ENCODE data around the gene MVB12B.

The MVB12B gene

DNA sequence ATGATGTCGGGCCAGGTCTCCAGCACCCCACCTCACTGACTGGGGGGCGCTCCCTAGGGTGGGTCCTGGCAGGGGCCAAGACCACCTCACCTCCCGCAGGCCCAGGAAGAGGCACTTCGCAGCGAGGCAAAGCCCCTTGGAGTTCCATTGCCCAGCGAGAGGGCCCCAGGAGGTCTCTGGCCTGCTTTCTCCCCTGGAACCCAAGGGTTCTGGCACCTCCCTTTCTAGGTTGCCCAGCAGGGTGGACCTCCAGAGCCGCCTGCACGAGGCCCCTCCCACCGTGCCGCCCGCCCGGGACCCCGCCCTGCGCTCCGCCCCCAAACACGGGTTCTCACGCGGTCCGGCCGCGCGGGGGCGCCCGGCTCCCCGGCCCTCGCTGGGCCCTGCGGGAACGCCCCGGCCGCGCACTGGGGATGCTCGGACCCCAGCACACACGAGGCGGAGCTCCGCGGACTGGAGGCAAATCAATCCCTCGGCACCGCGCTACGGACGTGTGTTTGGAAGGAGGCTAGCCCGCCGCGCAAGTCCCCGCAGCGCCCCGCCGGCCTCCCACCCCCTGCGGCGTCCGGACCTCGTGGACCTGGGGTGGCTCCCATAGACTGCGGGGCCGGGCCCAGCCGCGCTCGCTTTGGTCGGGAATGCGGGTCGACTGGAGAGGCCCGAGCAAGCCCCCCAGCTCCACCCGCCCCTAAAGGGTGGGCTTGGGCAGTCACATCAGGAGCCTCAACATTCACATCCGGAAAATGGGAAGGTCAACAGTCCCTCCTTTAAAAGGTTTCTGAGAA is 187.6 kb downstream of the MVB12B start:
- DNase-seq: peak in 25 of 56 donors; percentile 7 to 70 (median 39)

DNA sequence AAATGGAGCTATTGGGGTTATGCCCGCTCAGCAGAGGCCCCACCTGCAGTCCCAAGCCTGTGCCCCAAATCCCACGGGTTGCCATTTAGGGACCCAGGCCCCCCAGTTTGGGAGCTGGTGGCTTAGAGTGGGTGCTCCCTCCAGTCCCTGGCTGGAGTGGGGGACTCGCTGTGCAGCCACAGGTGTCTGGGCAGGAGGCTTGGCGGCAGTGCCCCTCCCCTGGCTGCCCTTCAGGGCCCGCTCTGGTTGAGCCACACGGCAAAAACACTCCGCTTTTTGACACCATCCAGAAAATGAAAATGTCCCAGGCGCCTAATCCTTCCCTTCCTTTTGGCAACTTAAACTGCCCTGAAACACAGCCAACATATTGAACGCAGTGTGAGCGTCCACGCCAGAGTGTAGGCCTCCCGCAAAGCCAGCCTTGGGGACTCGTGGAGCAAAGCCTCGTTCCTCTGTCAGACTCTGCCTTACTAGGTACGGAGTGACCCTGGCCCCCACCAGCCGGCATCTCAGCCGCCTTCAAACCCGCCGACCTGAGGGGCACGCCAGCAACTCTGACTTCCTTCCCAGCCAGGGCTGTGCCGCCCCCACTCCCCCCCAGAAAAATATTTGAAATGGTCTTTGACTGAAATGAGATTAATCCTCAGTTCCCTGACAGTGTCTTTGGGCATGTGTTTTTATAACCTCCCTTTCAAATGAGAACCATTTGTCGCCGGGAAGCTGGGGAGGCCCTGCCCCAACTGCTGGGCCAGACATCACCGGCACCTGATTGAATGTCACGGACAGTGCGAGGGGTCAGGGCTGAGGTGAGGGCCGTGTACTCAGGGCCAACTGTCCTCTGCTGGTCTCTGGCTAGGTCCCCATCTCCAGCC is 188.6 kb downstream of the MVB12B start:
- DNase-seq: no peak

DNA sequence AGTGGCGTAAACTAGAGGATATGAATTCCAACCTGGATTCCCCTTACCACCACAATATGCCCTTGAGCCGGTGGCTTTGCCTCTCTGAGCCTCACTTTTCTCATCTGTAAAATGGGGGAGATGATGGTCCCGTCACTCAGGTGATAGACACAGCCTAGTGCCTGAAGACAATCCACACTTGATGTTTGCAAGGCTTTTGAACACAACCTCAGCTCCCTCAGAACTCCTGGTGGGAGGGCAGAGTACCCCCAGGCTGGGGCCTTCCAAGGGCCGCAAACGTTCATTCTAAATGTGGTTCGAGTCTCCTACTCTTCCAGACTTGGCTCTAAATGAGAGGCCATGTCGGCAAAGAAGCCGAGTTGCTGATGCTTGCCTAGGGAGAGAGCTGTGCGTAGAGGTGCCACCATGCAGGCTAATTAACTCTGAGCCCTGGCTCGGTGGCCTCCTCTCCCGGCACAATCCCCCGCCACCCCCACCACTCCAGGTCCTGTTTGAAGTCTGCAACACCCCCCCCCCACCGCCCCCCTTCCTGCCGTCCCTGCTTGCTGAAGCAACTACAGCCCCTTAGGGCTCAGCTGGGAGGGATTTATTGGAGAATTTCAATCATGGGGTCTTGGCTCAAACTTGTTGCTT is 189.4 kb downstream of the MVB12B start:
- no peak for DNase-seq

DNA sequence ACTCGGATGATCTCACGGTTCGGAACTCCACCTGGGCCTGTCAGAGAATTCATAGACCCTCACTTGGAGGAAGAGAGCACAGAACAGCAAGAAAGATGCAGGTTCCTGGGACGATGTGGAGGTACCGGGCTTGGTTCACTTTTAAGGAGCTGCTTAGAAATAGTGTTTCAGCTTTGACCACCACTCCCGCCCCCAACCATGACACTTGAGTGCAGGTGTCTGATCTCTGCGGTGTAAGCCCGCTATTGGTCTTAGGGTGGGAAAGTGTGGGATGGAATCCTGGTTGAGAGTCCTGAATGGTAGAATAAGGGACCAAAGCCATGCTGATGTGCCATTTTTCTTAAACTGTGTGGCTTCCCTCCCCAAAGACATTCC is 189.9 kb downstream of the MVB12B start:
- no peak for DNase-seq

DNA sequence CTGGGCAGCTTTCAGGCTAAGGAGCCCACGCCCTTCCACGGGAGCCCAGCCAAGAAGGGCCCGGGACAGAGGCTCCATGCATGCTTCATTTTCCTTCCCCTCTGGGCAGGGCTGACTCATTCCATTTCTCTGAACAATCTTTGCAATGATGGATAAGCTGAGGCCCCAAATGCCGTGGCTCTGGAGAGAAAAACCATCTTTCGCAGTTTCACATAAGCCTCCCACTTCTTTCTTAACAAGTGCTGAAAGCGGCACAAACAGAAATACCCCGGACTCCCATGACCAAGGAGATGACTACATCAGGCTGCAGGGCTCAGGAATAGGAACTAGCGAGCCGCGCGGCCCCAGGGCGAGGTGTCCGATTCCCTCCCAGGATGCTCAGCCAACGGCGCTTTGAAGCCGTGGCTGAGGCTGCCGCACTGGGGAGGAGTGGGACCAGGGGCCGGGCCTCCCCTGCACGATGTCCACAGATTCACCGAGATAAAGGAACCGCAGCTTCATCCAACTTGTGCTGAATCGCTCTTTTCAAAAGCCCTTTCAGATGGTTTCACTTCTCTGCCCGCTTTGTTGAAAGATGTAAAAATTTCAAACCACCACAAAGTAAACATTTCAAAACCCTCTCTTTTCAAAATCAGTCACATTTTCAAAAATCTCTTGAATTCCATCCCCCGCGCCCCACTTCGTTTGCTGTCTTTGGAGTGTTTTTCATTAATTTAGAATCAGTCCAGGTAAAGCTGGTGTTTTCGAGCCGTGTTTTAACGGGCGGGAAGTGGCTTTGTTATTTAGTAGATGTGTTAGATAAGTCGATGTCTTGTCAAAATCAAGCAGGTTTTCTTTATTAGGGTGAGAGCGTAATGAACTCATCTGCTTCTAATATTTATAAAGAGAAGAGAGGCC is 190.6 kb downstream of the MVB12B start:
- peak in 9 of 56 donors; percentile 15 to 35 (median 22) for DNase-seq

DNA sequence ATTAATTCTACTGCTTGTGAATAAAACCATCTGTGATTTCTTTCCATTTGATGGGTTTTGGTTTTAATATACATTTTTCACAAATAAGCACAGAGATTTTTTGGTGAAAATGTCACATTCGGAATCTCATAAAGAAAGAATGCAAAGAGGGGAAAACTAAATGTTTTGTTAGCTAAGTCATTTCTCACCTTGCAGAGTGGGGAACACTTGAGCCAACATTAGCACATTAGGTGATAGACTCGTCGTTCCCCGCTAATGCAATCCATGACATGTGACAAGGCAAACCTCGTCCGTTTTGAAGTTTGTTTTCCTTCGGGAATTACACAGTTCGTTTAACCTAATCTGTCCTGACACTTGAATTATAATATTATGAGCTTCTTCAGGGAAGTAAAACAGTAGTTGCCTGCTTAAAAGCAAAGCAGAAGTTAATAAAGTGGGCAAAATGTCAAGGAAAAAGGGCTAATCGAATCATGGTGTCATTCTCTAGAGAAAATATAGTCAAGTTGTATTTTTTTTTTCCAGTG is 191.3 kb downstream of the MVB12B start:
- no peak for DNase-seq

DNA sequence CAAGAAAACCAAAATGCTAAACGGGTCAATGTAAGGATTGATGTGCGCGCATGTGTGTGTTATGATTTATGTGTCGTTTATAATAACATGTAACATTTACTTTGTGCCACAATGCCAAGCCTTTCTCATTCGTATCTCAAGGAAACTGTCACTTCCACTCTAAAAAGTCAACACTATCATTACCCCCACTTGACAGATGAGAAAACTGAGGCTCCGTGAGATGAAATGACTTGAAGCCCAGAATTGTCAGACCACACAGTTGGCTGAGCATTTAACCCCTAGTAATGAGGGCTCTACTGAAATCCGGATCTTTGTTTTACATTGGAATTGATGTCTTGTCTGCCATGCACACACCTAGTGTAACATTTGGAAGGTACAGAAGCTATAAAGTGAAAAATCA is 192.1 kb downstream of the MVB12B start:
- DNase-seq: no peak

DNA sequence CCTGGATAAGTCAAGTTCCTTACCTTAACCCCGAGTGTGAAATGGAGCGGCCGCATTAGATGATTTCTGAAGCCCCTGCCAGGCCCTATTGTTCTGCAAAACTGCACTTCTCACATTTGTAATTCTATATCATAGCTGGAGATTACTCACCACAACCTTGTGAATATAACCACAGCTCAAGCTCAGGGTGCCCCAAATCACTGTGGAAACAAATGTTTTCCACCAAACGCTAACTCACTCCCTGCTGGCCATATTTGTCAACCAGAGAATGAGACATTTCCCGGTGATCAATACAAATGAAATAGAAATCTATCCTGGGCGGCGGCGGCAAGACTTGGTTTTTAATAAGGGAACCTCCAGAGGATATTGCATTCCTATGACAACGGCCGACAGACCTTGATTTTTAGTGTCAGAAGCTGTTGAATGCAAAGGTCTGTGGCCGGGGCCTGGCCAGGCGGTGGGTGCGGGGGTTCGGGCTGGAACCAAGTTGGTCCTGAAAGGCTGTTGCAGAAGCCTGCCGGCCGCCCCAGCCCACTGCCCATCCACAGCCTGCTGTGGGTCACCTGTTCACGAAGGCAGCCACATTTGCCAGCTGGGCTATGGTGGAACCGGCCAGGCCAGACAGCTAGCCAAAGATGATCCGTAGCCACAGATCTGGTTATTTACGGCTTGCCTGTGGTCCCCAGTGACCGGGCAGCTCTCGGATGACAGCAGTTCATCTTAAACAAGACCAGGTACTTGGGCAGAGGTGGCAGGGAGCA is 193.2 kb downstream of the MVB12B start:
- no peak for DNase-seq

DNA sequence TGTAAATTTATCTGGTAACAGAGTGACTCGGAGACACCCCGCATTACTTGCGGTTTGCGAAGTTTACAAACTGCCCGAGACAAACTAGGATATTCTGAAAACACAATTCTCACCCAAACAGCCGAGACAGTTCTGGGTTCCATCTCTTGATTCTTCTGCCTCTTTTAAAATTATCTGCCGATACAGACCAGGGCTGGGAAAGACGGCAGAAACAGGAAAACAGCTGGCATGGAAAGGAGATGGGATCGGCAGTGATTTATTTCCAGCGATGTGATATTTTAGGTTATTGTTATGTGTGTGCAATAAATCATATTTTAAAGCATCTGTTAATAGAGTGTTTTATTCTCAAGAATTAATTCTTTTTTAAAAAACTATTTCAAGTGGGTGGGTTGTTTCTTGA is 193.8 kb downstream of the MVB12B start:
- no peak for DNase-seq

DNA sequence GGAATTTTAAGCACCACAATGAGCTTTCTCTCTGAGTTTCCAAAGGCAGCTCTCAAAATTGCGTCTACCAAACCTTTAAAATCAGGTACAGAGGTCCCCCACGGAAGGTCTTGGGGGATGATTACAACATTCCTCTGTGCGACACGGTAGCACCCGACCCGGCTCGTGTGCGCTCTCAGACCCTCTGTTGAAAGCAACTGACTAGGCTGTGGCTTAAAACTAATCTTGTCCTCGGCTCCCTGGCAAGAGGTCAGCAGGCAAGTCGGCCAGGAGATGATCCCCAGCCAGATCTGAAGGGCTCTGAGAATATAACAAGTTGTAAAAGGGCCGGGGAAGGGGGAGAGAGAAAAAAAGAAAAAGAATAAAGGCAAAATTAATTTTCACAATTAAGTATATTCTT is 194.5 kb downstream of the MVB12B start:
- DNase-seq: no peak

DNA sequence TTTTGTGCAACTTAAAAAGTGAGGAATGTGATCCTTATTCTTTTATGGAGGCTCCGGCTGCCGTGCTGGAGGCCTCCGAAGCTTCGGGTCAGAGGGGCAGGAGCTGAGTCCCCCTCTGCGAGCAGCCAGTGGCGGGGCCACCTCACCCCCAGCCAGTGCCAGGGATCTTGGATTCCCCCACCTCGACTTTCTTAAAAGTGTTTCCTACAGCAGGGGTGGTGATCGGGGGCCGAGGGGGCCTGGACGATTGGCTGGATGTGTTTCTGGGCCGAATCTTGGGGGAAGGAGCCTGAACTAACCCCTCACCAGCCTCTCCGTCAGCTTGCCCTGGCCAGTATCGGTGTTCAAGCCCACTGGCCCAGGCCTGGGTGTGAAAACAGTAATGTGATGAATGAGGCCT is 194.9 kb downstream of the MVB12B start:
- no peak for DNase-seq

DNA sequence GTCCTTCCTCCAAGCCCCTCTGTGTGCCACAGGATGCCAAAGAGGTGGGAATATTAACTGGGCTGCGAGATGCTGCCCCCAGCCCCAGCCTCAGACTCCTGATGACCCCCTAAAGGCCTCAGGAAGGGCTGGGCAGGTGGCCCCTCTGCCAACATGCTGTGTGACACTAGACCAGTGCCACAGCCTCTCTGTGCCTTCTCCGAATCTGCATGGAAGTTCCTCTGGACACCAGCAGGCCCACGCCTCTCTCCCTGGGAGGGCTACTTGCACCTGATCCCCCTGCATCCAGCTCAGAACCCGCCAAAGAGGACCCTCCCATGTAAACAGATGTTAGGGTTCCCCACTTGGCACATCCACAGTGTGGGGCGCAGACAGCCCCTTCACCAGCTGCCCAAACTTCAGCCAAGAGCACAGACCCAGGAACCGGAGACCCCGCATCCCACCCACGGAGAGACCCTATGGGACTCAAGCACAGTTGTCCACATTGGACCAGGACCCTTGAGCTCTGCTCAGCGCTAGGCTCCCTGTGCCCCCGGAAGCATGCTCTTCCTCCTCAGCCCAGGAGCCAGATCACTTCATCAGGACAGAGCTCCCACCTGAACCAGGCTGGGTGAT is 195.5 kb downstream of the MVB12B start:
- no peak for DNase-seq

DNA sequence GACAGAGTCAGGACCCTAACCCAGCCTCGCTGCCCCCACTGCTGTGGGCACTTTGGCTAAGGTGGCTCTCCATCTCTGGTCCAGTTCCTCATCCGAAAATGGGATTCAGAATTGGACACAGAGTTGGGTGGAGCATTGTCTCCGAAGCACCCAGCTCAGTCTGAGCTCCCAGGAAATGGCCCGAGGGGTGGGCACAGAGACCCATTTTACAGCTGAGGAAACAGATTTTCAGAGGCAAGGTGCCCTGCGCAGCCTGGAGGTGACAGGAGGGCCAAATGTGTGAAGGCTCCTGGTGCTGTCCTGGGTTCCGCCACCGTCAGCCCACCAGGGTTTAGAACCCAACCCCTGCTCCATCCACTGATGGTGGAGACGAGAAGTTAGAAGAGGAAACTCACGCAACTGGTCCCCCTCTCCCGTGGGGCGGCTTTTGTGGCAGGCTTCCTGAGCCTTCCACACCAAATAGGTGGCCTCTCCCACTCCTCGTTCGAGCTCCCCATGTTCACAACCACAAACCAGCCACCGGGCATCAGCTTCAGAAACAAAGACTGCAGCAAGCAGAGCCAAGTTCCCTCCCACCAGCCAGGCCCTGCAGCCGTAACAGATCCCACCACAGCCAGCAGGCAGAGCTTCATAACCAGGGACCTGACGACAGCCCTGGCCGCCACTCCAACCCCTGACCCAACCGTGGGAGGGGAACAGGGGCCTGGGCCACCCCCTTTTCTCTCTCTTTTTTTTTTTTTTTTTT is 196.2 kb downstream of the MVB12B start:
- DNase-seq: no peak

DNA sequence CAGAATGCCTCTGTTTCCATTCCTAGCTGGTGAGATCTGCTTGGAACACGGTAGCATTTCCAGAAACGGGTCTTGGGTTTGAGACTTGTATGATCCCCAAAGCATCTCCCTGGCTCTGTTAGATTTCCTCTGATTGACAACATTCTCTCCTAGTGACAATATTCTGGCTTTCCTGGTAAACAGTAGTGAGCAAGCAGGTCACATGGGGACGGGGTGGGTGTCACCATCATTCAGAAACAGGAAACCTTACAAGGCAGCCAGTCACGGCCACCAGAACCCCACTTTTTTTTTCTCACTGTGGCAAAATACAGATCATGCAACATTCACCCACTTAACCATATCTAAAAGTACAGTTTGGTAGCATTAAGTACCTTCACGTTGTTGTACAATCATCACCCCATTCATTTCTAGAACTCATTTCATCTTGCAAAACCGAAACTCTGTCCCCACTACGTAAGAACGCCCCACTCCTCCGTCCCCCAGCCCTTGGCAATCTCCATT is 197.0 kb downstream of the MVB12B start:
- DNase-seq: no peak

DNA sequence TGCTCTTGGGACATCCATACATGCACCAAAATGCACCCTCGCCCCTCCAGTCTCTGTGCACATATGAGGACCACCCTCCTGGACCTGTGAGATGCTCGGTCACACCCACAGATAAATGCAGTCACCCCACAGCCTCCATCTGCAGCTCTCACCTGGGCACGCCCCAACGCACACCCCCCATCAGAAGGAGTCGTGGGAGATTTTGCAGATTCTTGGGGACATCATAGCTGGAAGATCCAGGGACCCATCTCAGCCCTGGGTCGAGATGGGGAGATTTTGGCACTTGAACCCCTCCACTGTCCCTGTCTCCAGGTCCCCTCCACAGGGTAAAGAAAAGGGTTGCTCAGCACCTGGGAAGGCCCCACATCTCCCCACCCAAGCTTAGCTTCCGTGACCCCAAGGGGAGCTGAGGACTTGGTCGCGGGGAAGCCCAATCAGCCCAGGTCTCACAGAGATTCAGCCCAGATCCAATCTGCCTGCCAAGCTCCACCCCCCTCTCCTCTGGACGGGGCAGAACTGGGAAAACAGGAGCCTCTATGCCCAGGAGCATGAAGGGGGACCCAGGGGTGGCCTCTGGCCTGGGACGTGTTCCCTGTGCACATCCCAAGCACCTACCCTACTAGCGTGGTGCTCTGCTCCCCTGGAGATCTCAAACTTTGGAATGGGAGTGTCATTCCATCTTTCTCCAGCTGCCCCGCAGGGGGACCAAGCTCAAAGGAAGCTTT is 197.9 kb downstream of the MVB12B start:
- no peak for DNase-seq

DNA sequence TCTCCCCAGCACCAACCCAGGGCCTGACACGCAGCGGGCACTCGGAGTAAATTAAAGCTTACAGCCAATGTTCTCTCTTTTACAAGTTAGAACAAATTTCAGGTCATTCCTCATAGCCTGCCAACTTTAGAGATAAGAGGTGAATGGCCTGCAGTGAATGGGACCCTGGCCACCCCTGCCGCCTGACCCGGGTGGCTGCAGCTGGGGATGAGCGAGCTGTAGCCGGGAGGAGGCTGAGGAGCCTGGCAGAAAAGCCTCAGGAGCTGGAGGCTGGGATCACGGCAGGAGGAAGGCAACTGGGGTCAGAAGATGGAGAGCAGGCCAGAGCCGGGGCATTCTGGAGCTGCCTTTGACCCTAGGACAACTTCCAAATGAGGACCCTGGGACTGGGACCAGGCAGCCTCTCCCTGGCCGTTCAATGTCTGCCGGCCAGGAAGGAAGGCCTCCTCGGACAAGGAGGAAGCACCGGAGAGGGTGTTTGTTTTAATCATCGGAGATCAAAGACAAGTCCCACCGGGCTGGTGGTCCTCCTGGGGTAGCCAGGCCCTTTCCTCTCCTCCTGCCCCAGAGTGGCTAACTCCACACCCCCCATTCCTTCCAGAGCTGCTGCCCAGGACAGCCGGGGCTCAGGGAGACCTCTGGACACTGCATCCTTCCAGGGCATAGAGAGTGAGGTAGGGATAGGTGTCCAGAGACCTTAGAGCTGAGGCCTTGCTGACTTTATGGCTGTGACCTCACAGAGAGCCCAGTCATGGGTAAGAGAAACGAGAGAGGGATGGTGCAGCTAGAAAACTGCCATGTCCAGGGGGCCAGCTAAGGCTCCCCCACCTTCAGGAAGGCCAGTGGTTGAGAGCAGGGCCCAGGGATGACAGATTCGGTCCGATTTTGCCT is 199.8 kb downstream of the MVB12B start:
- DNase-seq: no peak
